SU-DHL-6 (cell line): ENCODE data around the gene POLD4.

Source experiments
- CTCF ChIP-seq: fragments of 200-600 bp; sonication (generic); IDR thresholded peaks from one replicate; pipeline ENCODE4 v1.5.1; 2017; ENCODE audit warnings: antibody characterized with exemption, mild to moderate bottlenecking, low read length, moderate library complexity; ENCODE audit not compliant: insufficient read depth, poor library complexity, severe bottlenecking
- EZH2phosphoT487 ChIP-seq: fragments of 200-600 bp; sonication (generic), shearing (Covaris generic); conservative IDR thresholded peaks from 2 replicates; pipeline ENCODE4 v1.6.1; 2018; ENCODE audit warnings: mild to moderate bottlenecking, antibody characterized with exemption, low read length, moderate library complexity, mixed read lengths

GRCh38 chr11:67355023-67355793, 1.9 kb upstream of the POLD4 start:
- TF ChIP-seq CTCF = no peak
- no peak for TF ChIP-seq EZH2phosphoT487
